GM12878 (cell line): Measurements from ENCODE around the gene SYNPO2L. TPM values are rescaled to one million over a fixed set of nuclear protein-coding genes. Genes with fewer than 3 reads are reported as not detected.

Experiments used
- ATAC-seq: fragments of 200-7000 bp; cut with Tn5 transposase; 3 replicates; pipeline ENCODE4 v1.9.1; 2020; ENCODE audit warnings: mild to moderate bottlenecking, moderate library complexity
- BruUV-seq: library from RNA; stranded (reverse); fragments of 400-500 nt; replicated peaks from 2 replicates; lab custom pipeline; 2021; lab: Mats Ljungman, UMichigan
- CTCF ChIA-PET: fragments of 300-600 bp; sonication (Branson Sonifier 250); formaldehyde crosslinking; extraction: SDS; loops from one replicate; lab custom pipeline; 2021; ENCODE audit warnings: inconsistent platforms; lab: Yijun Ruan, JAX
- POLR2A ChIA-PET: fragments of 350-600 bp; formaldehyde crosslinking; extraction: SDS; loops from one replicate; lab custom pipeline; 2021; ENCODE audit warnings: inconsistent platforms; lab: Charles Lee
- RAD21 ChIA-PET: fragments of 300-600 bp; sonication (Branson Sonifier 250); formaldehyde crosslinking; loops from one replicate; lab custom pipeline; 2023; ENCODE audit warnings: antibody characterized with exemption; ENCODE audit not compliant: unreplicated experiment; lab: Charles Lee
- SMC1A ChIA-PET: fragments of 300-600 bp; sonication (Branson Sonifier 250); formaldehyde crosslinking; loops from one replicate; lab custom pipeline; 2023; ENCODE audit not compliant: unreplicated experiment, uncharacterized antibody; lab: Charles Lee
- DNase-seq: peaks from one replicate; pipeline ENCODE4 v3.0.0-alpha.2; 2011; ENCODE audit warnings: low read depth, low spot score
- FAIRE-seq: peaks from 3 replicates; lab custom pipeline; 2011; peaks lifted over from hg19 to GRCh38; lab: Jason Lieb, UNC
- H2AFZ ChIP-seq: 2 replicates; pipeline ENCODE4 v1.6.0; 2011; ENCODE audit warnings: low read depth, low read length, control low read depth; ENCODE audit not compliant: control insufficient read depth
- H3K27ac ChIP-seq: 2 replicates; pipeline ENCODE4 v1.5.1; 2011; ENCODE audit warnings: control low read depth; ENCODE audit not compliant: control insufficient read depth, insufficient read depth
- H3K27me3 ChIP-seq, 2 experiments: replicated peaks in 1 of 2; 2 replicates each; pipeline versions ENCODE4 v1.6.0 to v1.6.1; 2011; ENCODE audit warnings: low read length in 1 of 2; ENCODE audit not compliant: control insufficient read depth in 2 of 2, insufficient read depth in 2 of 2
- H3K36me3 ChIP-seq, 2 experiments: 2 replicates each; pipeline ENCODE4 v1.5.1; 2011; ENCODE audit warnings: low read length in 1 of 2; ENCODE audit not compliant: control insufficient read depth in 2 of 2, insufficient read depth in 2 of 2
- H3K4me1 ChIP-seq: 2 replicates; pipeline ENCODE4 v1.6.1; 2011; ENCODE audit warnings: mild to moderate bottlenecking, low read length, moderate library complexity, mixed read lengths; ENCODE audit not compliant: control insufficient read depth, insufficient read depth
- H3K4me2 ChIP-seq: 2 replicates; pipeline ENCODE4 v1.6.0; 2011; ENCODE audit warnings: control low read depth; ENCODE audit not compliant: control insufficient read depth, insufficient read depth
- H3K4me3 ChIP-seq: fragments of 200-600 bp; sonication (generic); 2 replicates; pipeline ENCODE4 v1.5.1; 2016
- H3K79me2 ChIP-seq: 2 replicates; pipeline ENCODE4 v1.6.0; 2011; ENCODE audit warnings: low read length; ENCODE audit not compliant: control insufficient read depth, insufficient read depth
- H3K9ac ChIP-seq: 2 replicates; pipeline ENCODE4 v1.8.0; 2011; ENCODE audit warnings: low read length, control low read depth, mixed read lengths; ENCODE audit not compliant: control insufficient read depth, insufficient read depth
- H3K9me3 ChIP-seq: replicated peaks from 3 replicates; pipeline ENCODE4 v1.5.1; 2011; ENCODE audit warnings: mild to moderate bottlenecking, low read length; ENCODE audit not compliant: control insufficient read depth, insufficient read depth
- H4K20me1 ChIP-seq: 2 replicates; pipeline ENCODE4 v1.6.0; 2011; ENCODE audit not compliant: control insufficient read depth, insufficient read depth
- CEBPB ChIP-seq, 2 experiments: fragments of 150-350 bp in 1 of 2; IDR thresholded peaks; 2 replicates each; pipeline ENCODE4 v1.6.1; 2012 to 2014; ENCODE audit warnings: low read depth in 2 of 2, low read length in 2 of 2, borderline replicate concordance in 1 of 2, inconsistent platforms in 1 of 2
- CREB1 ChIP-seq: IDR thresholded peaks from 2 replicates; pipeline ENCODE4 v1.6.1; 2012; ENCODE audit warnings: low read depth, mild to moderate bottlenecking, inconsistent platforms
- KLF5 ChIP-seq: fragments of 450-650 bp; IDR thresholded peaks from 2 replicates; pipeline ENCODE4 v1.6.1; 2014; ENCODE audit warnings: mild to moderate bottlenecking; ENCODE audit not compliant: partially characterized antibody
- MEF2B ChIP-seq: fragments of 450-650 bp; IDR thresholded peaks from 2 replicates; pipeline ENCODE4 v1.6.1; 2018; ENCODE audit warnings: mild to moderate bottlenecking, moderate library complexity; ENCODE audit not compliant: partially characterized antibody, poor library complexity, severe bottlenecking
- MYB ChIP-seq: fragments of 150-350 bp; IDR thresholded peaks from 2 replicates; pipeline ENCODE4 v1.6.1; 2014; ENCODE audit warnings: mild to moderate bottlenecking, low read depth, low read length, borderline replicate concordance
- NBN ChIP-seq: fragments of 450-650 bp; IDR thresholded peaks from 2 replicates; pipeline ENCODE4 v1.6.1; 2016
- NFXL1 ChIP-seq: fragments of 450-650 bp; IDR thresholded peaks from 2 replicates; pipeline ENCODE4 v1.6.1; 2017; ENCODE audit warnings: antibody characterized with exemption, mild to moderate bottlenecking, borderline replicate concordance
- NFYA ChIP-seq: IDR thresholded peaks from 2 replicates; pipeline ENCODE4 v1.6.1; 2011; ENCODE audit warnings: low read depth, mild to moderate bottlenecking, low read length, improper control_type of control experiment, borderline replicate concordance
- PAX8 ChIP-seq: fragments of 450-650 bp; IDR thresholded peaks from 2 replicates; pipeline ENCODE4 v1.6.1; 2017; ENCODE audit warnings: mild to moderate bottlenecking, moderate library complexity
- RAD21 ChIP-seq: IDR thresholded peaks from 2 replicates; pipeline ENCODE4 v1.6.1; 2011; ENCODE audit warnings: mild to moderate bottlenecking, low read depth, low read length, moderate library complexity; ENCODE audit not compliant: insufficient read depth
- RAD51 ChIP-seq: fragments of 450-650 bp; IDR thresholded peaks from 2 replicates; pipeline ENCODE4 v1.6.1; 2016; ENCODE audit warnings: moderate library complexity, mild to moderate bottlenecking, inconsistent platforms
- RB1 ChIP-seq: fragments of 450-650 bp; formaldehyde crosslinking; IDR thresholded peaks from 2 replicates; pipeline ENCODE4 v1.6.1; 2017; ENCODE audit warnings: mild to moderate bottlenecking, borderline replicate concordance
- SMAD1 ChIP-seq: fragments of 450-650 bp; IDR thresholded peaks from 2 replicates; pipeline ENCODE4 v1.6.1; 2018; ENCODE audit warnings: mild to moderate bottlenecking, low read depth; ENCODE audit not compliant: partially characterized antibody
- SMARCA5 ChIP-seq: fragments of 450-650 bp; IDR thresholded peaks from 2 replicates; pipeline ENCODE4 v1.6.1; 2017; ENCODE audit warnings: mild to moderate bottlenecking
- SMC3 ChIP-seq: IDR thresholded peaks from 2 replicates; pipeline ENCODE4 v1.6.1; 2011; ENCODE audit warnings: low read length, improper control_type of control experiment, borderline replicate concordance
- SP1 ChIP-seq: IDR thresholded peaks from one replicate; pipeline ENCODE4 v1.6.1; 2011; ENCODE audit warnings: low read depth, low read length
- TCF7 ChIP-seq: IDR thresholded peaks from 2 replicates; pipeline ENCODE4 v1.6.1; 2014; ENCODE audit warnings: antibody characterized with exemption, borderline replicate concordance
- WGBS: methylation state at CpG from one replicate; pipeline ENCODE4 v1.1.6; 2016; ENCODE audit warnings: low lambda C conversion rate; ENCODE audit not compliant: insufficient replicate concordance, insufficient coverage; ENCODE audit errors: missing lambda C conversion rate; 5-methylcytosine and 5-hydroxymethylcytosine counted together
- in situ Hi-C: fragments of 300-500 bp; cut with MboI; formaldehyde crosslinking; loops from 9 replicates; pipeline ENCODE4 v1.14.3; 2018; ENCODE audit warnings: mixed read lengths
- intact Hi-C: fragments of 100-400 bp; cut with micrococcal nuclease; formaldehyde crosslinking; loops from one replicate; pipeline ENCODE4 v1.14.2; 2022; ENCODE audit not compliant: unreplicated experiment
- polyA plus RNA-seq, 11 experiments: library from polyadenylated mRNA; depleted of rRNA in 4 of 11; unstranded in 6 of 11; stranded (reverse) in 5 of 11; fragments of >200 nt; fragmentation: Nextera tagmentation in 4 of 11; fragmentation: Illumina TruSeq in 1 of 11; extraction: Ambion mirVana in 4 of 11; extraction: Trizol in 1 of 11; gene quantifications; 1 replicate in 1 of 11; 2 replicates in 10 of 11; pipeline versions ENCODE4 v1.2.1 to v1.2.3, GENCODE V29; 2011 to 2016; ENCODE audit warnings: inconsistent platforms in 2 of 11, missing spikeins in 2 of 11, low read depth in 1 of 11
- total RNA-seq, 4 experiments: library from RNA; depleted of rRNA in 3 of 4; stranded (reverse); fragments of >200 nt in 3 of 4; fragmentation: Illumina TruSeq in 1 of 4; extraction: Trizol in 1 of 4; gene quantifications; 2 replicates each; pipeline versions ENCODE4 v1.2.1 to v1.2.3, GENCODE V29; 2013 to 2021
- TF ChIP-seq, protein P1 (sequence below), 3 experiments: IDR thresholded peaks in 2 of 3; conservative IDR thresholded peaks in 1 of 3; 2 replicates each; pipeline ENCODE4 v1.5.1; 2011; ENCODE audit warnings: low read depth in 3 of 3, low read length in 3 of 3, mild to moderate bottlenecking in 3 of 3, control low read depth in 2 of 3, moderate library complexity in 2 of 3, inconsistent platforms in 1 of 3, mixed read lengths in 1 of 3; ENCODE audit not compliant: control insufficient read depth in 2 of 3, insufficient read depth in 1 of 3; ENCODE audit errors: extremely low read depth in 1 of 3
- TF ChIP-seq, protein P2 (sequence below): fragments of 450-650 bp; IDR thresholded peaks from 2 replicates; pipeline ENCODE4 v1.6.1; 2018; ENCODE audit warnings: borderline replicate concordance, mild to moderate bottlenecking; ENCODE audit not compliant: partially characterized antibody

SYNPO2L gene
- total and polyA plus RNA-seq, 10 of the 15 experiments (the other 5 are each of a cell fraction or from before 2014, with no cell fraction given) = 0.01 to 2.3 (median 0.59) TPM

DNA sequence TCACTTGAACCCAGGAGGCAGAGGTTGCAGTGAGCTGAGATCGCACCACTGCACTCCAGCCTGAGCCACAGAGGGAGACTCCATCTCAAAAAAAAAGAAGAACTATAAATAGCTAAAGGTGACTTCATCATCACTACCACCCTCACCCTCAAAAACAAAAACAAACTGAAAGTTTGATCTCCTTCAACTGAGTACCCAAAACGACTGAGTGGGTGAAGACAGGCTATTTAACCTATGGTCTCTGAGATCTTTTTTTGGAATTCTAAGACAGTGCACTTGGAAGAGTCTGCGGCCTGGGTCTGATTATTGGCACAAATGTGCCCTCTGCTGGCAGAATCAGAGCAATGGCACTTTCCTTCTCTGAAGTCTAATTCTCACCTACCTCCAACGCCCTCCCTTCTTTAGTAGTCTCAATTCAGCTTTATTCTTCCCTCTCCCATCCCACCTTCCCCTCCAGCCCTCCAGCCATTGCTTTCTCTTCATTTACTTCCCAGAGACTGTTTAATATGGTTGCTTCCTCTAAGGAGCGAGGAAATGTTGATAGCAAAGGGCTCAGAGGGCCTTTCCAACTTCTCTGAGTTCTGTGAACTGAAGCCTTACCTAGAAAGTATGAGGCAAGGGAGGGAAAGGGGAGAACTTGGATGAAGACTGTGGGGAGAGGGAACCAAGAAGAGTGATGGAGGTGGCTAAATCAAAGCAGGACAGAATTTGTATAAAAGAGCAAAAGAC is 11.7 kb downstream of the SYNPO2L start:
- Histone ChIP-seq H3K4me2 (peak overlapping the region; percentile 62; the same call in 1 of the 2 replicates), H3K9ac (no peak overlapping the region), H3K27ac (peak overlapping the region; percentile 27; the same call in 1 of the 2 replicates), H3K27me3 (no peaks in the 10 kb centered on the region), H3K4me1 (peaks cover 18% of the 10 kb centered on the region), H3K79me2 (no peaks in the 10 kb centered on the region), H3K9me3 (no peaks in the 10 kb centered on the region), H2AFZ (peak overlapping the region; percentile 73), H3K36me3 (no peaks in the 10 kb centered on the region), H4K20me1 (no peaks in the 10 kb centered on the region), H3K4me3 (no peak overlapping the region)
- 16% methylated on average over 5 of the region's 5 CpGs for WGBS
- FAIRE-seq = peak; percentile 98
- DNase-seq = peak; percentile 53
- ATAC-seq = peak; percentile 87
- CTCF ChIA-PET = interaction anchor here (0.6 to 5.2 kb wide), 52 partner anchors 9 to 1975 kb away, joined by 3 to 163 read pairs (median 4); partner anchors contain the start of genes CFAP70 and USP54
- BruUV-seq = no TSS peak
- POLR2A ChIA-PET = interaction anchor here (0.5 to 1.1 kb wide), 9 partner anchors 17 to 234 kb away, joined by 3 to 5 read pairs (median 3); partner anchors contain the start of gene PPP3CB
- intact Hi-C loops (loop anchor here (1.0 kb wide), 2 partner anchors 115 to 380 kb away; no protein-coding TSS in a partner anchor), in situ Hi-C loops (loop anchor here (5.0 kb wide), 2 partner anchors 112 to 387 kb away; no protein-coding TSS in a partner anchor)
- RAD21 ChIA-PET = interaction anchor here (0.6 to 5.4 kb wide), 22 partner anchors 10 to 547 kb away, joined by 3 to 96 read pairs (median 4); partner anchors contain the start of genes P4HA1, PPP3CB and SYNPO2L
- SMC1A ChIA-PET = interaction anchor here (0.7 to 5.6 kb wide), 34 partner anchors 9 to 393 kb away, joined by 3 to 134 read pairs (median 4); partner anchors contain the start of genes PPP3CB and SYNPO2L
- TF ChIP-seq MEF2B = peak; percentile 83
- peak; percentile 80 for TF ChIP-seq NBN
- no peak for TF ChIP-seq RAD51
- TF ChIP-seq SMC3 = peak; percentile 93
- no peak for TF ChIP-seq SP1
- no peak for TF ChIP-seq RB1
- TF ChIP-seq, protein P1, sequence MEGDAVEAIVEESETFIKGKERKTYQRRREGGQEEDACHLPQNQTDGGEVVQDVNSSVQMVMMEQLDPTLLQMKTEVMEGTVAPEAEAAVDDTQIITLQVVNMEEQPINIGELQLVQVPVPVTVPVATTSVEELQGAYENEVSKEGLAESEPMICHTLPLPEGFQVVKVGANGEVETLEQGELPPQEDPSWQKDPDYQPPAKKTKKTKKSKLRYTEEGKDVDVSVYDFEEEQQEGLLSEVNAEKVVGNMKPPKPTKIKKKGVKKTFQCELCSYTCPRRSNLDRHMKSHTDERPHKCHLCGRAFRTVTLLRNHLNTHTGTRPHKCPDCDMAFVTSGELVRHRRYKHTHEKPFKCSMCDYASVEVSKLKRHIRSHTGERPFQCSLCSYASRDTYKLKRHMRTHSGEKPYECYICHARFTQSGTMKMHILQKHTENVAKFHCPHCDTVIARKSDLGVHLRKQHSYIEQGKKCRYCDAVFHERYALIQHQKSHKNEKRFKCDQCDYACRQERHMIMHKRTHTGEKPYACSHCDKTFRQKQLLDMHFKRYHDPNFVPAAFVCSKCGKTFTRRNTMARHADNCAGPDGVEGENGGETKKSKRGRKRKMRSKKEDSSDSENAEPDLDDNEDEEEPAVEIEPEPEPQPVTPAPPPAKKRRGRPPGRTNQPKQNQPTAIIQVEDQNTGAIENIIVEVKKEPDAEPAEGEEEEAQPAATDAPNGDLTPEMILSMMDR (IDR thresholded peaks at IDR 0.05 in 2 of 3, conservative IDR thresholded peaks at IDR 0.05 in 1 of 3; ENCODE audit: control insufficient read depth in 2 of 3, extremely low read depth in 1 of 3, insufficient read depth in 1 of 3, low read depth in 3 of 3, low read length in 3 of 3) = peak; percentile 79 to 91 (median 81); a peak in 5 of 6 replicates
- TF ChIP-seq, protein P2, sequence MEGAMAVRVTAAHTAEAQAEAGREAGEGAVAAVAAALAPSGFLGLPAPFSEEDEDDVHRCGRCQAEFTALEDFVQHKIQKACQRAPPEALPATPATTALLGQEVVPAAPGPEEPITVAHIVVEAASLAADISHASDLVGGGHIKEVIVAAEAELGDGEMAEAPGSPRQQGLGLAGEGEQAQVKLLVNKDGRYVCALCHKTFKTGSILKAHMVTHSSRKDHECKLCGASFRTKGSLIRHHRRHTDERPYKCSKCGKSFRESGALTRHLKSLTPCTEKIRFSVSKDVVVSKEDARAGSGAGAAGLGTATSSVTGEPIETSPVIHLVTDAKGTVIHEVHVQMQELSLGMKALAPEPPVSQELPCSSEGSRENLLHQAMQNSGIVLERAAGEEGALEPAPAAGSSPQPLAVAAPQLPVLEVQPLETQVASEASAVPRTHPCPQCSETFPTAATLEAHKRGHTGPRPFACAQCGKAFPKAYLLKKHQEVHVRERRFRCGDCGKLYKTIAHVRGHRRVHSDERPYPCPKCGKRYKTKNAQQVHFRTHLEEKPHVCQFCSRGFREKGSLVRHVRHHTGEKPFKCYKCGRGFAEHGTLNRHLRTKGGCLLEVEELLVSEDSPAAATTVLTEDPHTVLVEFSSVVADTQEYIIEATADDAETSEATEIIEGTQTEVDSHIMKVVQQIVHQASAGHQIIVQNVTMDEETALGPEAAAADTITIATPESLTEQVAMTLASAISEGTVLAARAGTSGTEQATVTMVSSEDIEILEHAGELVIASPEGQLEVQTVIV = no peak
- TF ChIP-seq NFXL1 = no peak
- no peak for TF ChIP-seq PAX8
- no peak for TF ChIP-seq CREB1
- no peak for TF ChIP-seq CEBPB (IDR thresholded peaks at IDR 0.05; ENCODE audit: borderline replicate concordance in 1 of 2, low read depth in 2 of 2, low read length in 2 of 2)
- TF ChIP-seq RAD21 = peak; percentile 86
- no peak for TF ChIP-seq SMAD1
- no peak for TF ChIP-seq MYB
- no peak for TF ChIP-seq SMARCA5
- TF ChIP-seq KLF5 = no peak
- no peak for TF ChIP-seq NFYA
- TF ChIP-seq TCF7 = no peak
